Activated CD8-positive, alpha-beta memory T cell treated with anti-CD3 and anti-CD28 coated beads for 4 hours (primary cell): ENCODE data around the gene CISD2.
"Not testable (repeated sequence)": the region's sequence is repeated elsewhere in the genome, so short reads cannot be mapped to it uniquely, and the experiment has no call there.

Experiments
- DNase-seq, 2 donors: peaks; one replicate each; pipeline ENCODE4 v3.0.0-alpha.2; 2020; ENCODE audit warnings: low read depth in 2 of 2

Gene CISD2, protein sequence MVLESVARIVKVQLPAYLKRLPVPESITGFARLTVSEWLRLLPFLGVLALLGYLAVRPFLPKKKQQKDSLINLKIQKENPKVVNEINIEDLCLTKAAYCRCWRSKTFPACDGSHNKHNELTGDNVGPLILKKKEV

DNA sequence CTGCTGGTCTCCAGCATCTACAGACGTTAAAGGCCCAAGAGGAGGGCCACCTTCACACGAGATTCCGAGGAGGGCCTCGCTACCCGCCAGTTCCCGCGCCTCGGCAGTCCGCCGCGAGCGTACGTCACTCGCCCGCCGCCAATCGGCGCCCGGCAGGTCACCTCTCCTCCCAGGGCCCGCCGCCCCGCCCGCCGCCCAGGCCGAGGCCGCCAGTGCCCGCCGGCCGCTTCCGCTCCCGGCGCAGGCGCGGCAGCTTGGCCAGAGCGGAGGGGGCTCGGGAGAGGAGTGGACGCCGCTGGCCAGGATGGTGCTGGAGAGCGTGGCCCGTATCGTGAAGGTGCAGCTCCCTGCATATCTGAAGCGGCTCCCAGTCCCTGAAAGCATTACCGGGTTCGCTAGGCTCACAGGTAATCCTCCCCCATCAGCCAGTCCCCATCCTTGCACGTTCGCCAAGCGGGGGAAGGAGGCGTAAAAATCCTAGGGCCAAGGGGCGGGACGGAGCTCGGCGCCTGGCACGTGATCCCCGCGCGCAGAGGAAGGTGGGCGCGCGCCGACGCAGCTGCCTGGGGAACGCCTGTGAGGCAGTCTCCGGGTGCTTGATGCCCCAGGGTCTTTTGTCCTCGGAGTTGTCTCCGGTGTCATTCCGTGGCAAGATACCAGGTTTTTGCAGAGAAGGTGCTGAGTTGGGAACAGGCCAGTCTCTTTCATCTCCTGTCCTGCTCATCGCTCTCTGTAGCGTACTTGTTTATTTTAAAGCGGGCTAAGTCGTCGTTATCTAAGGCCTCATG, at the start of gene CISD2:
Gene CISD2 (plus strand): TSS at position 212 of the 788 bp plus-strand sequence. CDS start 93 bp downstream, at position 305.
- peak; percentile 85 for DNase-seq

DNA sequence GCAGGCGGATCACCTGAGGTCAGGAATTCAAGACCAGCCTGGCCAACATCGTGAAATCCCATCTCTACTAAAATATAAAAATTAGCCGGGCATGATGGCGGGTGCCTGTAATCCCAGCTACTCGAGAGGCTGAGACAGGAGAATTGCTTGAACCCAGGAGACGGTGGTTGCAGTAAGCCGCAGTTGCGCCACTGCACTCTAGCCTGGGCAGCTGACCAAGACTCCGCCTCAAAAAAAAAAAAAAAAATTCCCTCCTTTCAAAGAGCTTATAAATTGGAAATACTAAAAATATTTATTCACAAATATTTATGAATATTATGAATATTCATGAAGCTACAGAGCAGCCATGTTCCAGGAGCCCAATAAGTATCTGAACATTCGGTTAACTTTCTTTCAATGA, 49.7 kb upstream of the CISD2 start:
- not testable (repeated sequence) for DNase-seq

DNA sequence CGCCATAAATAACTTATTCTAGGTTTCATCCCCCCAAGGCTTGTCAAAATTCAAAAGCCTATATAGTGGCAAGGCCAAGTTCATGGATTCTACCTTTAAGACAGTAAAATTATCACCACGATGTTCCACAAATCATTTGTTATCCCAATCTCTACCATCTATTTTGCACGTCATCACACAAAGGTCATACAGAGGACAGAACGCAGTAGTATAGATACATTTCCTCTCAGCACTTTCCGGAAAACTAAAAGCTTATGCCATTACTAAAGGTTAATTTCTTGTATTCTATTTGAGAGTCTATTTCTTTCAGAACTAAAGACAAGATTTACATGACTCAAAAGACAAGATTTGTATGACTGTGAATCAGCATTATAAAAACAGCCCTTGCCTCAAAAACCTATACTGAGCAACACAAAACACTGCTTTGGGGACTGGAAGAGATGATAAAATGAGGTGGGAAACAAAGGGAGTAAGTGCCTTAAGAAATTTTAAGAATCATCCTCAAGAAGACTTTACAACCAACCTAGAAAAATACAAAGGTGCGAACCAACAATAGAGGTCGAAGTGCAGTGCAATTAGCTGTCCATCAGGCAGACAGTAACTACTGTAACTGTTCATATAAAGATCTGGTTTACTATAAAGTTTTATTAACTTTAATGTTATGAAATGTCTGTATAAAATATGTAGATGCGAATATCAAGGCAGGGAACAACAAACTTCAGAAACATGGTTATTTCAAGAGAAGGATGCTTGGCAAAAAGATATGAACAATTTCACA, 49.0 kb upstream of the CISD2 start:
- no peak for DNase-seq

GRCh38 chr4:102823464-102823863, 45.3 kb upstream of the CISD2 start:
- DNase-seq: no peak

DNA sequence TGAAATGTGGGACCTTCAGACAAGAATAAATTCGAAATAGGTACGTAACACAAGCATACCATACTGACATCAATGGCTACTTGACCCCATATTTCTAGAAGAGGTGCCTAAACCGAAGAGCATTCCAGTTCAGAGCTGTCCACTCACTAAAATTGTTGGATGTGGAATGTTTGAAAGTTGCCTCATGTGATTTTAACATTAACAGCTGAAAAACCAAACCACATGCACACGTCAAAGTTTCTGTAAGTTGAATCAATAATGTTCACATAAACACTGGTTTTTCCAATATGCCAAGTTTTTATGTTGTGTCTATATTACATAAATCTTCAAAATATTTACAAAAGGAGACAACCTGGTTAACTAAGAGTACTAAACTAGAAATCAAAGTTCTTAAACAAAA, 44.9 kb upstream of the CISD2 start:
- no peak for DNase-seq

DNA sequence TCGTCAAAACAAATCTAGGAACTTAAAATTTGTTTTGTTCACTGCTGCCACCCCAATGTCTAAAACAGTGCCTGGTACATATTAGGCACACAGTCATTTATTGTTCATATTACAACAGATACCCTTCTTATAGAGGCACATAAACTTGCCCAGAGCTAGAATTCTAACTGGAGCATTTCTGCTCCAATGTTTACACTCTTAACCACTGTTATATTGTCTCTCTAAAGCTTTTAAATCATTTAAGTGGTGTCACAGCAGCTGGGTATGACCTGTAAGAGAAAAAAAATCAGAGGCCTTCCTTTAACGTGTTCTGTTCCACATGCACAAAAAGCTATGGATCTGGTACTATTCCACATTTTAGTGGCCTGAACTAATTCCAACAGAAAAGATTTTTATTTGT, 44.4 kb upstream of the CISD2 start:
- no peak for DNase-seq

DNA sequence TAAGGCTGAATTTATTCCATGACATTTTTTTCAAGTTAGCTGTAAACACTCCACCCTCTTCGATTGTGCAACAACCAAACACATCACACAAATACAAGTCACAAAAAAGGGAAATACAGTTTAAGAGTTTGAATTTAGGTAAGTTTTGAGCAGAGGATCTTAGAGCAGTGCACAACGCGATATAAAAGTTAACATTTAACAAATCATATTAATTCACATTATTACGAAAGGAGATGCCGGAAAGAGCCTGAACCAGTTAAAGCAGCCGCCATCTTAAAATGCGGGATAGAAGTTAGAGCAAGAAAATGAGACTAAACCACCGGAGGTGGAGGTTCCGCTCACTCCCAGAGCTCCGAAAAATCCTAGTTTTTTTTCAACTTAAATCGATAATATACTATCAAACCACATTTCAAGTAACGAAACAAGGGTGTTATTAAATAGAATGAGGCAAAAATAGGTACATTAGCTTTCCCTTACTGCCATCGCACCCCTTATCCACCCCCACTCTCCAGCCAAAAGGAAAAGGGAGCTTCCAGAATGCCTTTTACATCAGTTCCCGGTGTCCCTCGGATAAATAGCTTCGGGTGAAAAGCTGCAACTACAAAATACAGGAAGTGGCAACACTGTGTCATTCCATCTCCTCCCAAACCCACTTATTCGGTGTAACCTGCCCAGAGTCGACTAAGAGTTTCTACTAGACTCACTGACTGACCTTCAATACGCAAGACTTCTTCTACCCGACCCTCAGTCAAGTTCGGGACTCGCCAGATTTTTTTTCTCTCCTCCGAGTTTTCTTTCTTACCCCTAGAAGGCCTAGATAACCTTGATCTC, 43.3 kb upstream of the CISD2 start:
- DNase-seq: peak in 1 of 2 donors; percentile 10

DNA sequence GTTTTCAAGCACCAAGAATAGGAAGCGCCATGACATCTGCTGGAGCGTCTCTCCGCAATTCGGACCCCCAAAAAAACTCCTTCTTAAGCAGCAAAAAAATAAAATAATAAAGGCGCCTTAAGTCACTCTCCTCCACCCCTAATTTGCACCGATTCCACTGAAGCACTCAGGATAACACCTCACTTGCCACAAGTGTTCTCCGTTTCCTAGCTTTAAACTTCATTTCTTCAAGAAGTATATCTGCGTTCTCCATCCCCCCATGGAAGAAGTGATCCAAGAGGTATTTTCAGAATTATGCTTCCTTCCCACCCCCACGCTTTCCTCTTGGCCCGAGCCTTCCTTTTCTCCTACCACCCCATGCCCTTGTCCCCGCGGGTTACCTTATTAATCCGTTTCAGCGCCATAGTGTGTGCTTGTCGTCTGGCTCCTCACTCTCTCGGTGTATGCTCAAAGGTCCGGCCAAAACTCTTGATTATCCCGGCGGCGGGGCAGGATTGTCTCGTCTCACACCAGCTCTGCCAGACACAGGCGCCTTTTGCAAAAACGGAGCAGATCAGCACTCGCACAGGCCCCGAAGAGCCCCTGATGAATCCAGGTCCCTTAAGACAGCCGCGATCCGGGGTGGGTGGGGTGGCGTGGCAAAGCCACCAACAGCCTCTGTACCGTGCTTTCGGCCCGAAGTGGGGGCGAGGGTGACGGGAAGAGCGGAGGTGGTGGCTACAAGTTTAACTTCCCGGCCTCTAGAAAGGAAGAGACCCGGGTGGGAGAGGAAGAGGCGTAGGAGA, 42.5 kb upstream of the CISD2 start:
- DNase-seq: no peak

GRCh38 chr4:102826890-102827673, 41.7 kb upstream of the CISD2 start, which contains the start of gene UBE2D3:
TSS of gene UBE2D3 (minus strand) at chr4:102827551. CDS start at chr4:102826508, 1,043 bp downstream.
- peak; percentile 84 to 91 for DNase-seq

DNA sequence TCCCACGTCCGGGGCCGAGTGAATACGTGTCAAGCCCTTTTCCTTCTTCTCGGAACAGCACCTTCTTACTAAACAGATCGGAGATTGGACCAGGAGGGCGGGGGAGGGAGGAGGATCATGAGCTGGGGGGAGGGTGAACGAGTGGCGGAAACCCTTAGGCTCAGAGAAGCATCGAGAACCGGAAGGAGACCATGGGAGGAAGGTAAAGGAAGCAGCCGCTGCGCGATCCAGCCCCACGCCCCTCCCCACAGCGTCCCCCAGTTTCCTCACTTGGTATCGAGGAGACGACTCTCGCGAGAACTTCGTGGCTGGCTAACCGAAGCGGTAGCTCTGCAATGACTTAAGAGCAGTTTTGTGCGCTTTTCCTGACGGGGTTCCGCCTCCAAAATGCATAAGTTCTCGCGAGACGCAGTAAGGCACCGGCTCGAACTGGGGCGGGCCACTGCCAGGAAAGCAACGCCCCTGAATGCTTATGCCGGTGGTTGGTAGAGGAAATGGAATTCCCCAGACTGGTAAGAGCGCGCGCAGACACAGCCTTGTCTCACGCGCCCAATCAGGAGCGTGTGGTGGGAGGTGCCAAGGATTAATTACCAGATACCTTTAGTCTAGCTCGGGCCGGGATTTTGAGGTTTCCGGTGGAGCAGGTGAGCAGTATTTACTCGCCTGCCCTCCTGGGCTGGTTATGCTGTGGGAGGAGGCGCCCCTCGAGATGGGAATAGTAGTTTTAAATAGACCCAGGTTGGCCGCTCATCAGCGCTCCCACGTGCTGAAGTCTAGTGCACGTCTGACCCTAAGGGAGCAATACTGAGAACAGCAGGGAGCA, 40.9 kb upstream of the CISD2 start:
- peak; percentile 97 to 99 for DNase-seq

DNA sequence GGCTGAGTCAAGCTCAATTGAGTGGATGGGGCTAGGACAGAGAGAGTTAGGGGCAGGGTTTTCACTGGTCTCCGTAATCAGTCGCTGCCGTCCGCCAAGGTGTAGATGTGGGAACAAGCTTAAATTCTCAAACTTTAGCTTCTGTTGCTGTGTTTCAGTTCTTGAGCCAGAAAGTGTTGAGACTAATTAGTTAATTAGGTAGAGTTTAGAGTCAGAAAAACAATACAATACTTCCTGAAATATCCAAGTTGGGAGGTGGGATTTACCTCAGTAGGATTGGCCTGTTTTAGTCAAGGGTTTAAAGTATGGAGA, 40.3 kb upstream of the CISD2 start:
- no peak for DNase-seq

DNA sequence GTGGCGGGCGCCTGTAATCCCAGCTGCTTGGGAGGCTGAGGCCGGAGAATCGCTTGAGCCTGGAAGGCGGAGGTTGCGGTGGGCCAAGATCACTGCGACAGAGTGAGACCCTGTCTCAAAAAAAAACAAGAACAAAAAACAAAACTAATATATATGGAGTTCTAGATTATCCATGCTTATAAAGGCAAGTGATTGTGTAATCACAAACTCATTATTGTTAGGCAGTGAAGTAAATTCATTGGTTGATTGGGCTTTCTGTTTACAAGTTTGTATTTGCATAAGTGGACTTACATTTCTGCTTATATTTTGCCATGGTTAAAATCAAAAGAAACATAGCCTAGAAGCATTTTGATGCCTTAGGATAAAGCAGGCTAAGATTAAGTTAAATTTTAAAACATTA, 39.0 kb upstream of the CISD2 start:
- no peak for DNase-seq

- no peak for DNase-seq
Observed at GRCh38 chr4:102832105-102832504, 36.7 kb upstream of the CISD2 start.

GRCh38 chr4:102832667-102833066, 36.1 kb upstream of the CISD2 start:
- DNase-seq: no peak

DNA sequence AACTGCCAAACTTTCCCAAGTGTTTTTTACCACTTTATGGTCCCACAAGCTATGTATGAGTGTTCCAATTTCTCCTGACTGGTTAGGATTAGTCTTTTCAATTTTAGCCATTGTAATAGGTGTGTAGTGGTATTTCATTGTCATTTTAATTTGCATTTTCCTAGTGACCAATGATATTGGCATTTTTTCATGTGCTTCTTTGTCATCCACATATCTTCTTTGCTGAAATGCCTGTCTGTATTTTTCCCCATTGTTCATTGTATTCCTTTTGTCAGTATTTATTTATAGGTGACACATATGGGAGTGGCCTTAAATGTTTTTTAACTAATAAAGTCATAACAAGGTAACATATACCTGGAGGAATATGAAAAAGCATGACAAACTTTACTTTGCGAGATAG, 32.2 kb upstream of the CISD2 start:
- no peak for DNase-seq

DNA sequence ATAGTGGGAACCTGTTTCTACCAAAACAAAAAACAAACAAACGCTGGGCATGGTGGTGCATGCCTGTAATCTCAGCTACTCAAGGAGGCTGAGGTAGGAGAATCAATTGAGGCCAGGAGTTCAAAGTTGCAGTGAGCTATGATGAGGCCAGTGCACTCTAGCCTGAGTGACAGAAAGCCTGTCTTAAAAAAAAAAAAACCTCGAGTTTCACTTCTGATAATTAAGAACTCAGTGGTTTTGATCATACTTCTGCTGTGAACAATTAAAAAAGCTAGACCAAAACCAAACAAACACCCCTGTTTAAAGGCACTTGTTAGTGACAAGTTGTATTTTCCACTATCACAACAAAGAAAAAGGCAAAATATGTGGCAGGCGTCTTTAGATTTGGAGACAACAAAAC, 26.4 kb upstream of the CISD2 start:
- no peak for DNase-seq

DNA sequence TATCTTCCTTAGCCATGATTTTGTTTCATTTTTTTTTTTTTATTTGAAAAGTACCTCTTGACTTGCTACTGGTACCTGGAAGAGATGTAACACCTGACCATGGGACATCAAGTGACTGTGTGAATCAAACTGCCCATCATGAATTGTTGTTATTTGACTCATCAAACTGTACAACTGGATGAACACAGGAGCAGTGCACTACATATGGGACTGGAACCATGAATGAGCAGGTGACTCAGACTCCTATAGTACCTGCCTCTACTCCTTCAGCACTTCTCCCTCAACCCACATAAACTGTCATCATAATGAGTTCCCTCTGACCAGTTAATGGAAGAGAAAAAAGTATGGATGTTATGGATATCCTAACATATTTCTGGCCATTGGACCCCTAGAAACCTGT, 25.5 kb upstream of the CISD2 start:
- no peak for DNase-seq

DNA sequence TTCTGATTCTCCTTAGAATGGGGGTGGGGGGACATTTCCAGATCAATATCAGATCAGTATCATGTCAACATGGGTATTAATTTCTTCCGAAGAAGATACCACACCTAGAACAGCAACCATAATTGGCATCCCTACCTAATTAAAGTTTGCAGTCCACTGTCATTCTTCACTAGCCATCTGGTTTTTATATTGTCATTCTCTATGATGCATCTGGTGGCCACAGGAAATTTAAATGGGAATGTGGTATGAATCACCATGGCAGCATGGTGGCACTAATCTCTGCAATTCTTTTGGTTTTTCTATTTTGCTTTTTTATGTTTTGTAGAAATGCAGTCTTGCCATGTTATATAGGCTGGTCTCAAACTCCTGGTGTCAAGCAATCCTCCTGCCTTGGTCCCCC, 24.9 kb upstream of the CISD2 start:
- no peak for DNase-seq

DNA sequence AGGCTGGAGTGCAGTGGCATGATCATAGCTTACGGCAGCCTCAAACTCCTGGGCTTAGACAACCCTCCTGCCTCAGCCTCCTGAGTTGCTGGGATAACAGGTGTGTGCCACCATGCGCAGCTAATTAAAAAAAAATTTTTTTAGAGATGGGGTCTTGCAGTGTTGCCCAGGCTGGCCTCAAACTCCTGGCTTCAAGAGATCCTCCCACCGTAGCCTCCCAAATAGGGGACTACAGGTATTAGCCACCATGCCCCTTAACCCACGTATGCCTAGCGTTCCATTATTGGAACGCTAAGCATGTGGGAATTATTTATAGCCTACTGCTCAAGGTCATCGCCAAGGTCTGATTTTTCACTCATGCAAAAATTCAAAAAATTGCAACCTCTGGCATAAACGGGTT, 21.1 kb upstream of the CISD2 start:
- no peak for DNase-seq
